Liver (tissue), 3 donors: Measurements from ENCODE around the gene KRT85.

Experiments
- ATF3 ChIP-seq: IDR thresholded peaks from 2 replicates; pipeline ENCODE4 v1.6.1; 2016; ENCODE audit warnings: antibody characterized with exemption
- CTCF ChIP-seq: fragments of 150-350 bp; IDR thresholded peaks from 2 replicates; pipeline ENCODE4 v1.5.1; 2017; ENCODE audit warnings: improper control_type of control experiment, low read depth, low read length; ENCODE audit not compliant: missing input control
- JUND ChIP-seq, 2 donors: IDR thresholded peaks; 2 replicates each; pipeline ENCODE4 v1.6.1; 2016; ENCODE audit warnings: antibody characterized with exemption in 2 of 2
- MAX ChIP-seq: IDR thresholded peaks from 2 replicates; pipeline ENCODE4 v1.6.1; 2016; ENCODE audit warnings: antibody characterized with exemption
- RAD21 ChIP-seq, 2 donors: IDR thresholded peaks; 2 replicates each; pipeline ENCODE4 v1.6.1; 2016; ENCODE audit warnings: antibody characterized with exemption in 2 of 2, mild to moderate bottlenecking in 2 of 2
- RXRA ChIP-seq, 2 donors: IDR thresholded peaks; 2 replicates each; pipeline ENCODE4 v1.6.1; 2017 to 2018; ENCODE audit warnings: antibody characterized with exemption in 2 of 2, mild to moderate bottlenecking in 1 of 2
- SP1 ChIP-seq: IDR thresholded peaks from 2 replicates; pipeline ENCODE4 v1.6.1; 2018; ENCODE audit warnings: antibody characterized with exemption, mild to moderate bottlenecking
- TAF1 ChIP-seq: conservative IDR thresholded peaks from 2 replicates; pipeline ENCODE4 v1.6.1; 2016; ENCODE audit warnings: antibody characterized with exemption, mild to moderate bottlenecking
- YY1 ChIP-seq: IDR thresholded peaks from 2 replicates; pipeline ENCODE4 v1.6.1; 2016; ENCODE audit warnings: antibody characterized with exemption, mild to moderate bottlenecking
- TF ChIP-seq, protein P1 (sequence below): IDR thresholded peaks from 2 replicates; pipeline ENCODE4 v1.6.1; 2016; ENCODE audit warnings: antibody characterized with exemption, mild to moderate bottlenecking
- donor health status: healthy.
- donor health status: healthy.

DNA sequence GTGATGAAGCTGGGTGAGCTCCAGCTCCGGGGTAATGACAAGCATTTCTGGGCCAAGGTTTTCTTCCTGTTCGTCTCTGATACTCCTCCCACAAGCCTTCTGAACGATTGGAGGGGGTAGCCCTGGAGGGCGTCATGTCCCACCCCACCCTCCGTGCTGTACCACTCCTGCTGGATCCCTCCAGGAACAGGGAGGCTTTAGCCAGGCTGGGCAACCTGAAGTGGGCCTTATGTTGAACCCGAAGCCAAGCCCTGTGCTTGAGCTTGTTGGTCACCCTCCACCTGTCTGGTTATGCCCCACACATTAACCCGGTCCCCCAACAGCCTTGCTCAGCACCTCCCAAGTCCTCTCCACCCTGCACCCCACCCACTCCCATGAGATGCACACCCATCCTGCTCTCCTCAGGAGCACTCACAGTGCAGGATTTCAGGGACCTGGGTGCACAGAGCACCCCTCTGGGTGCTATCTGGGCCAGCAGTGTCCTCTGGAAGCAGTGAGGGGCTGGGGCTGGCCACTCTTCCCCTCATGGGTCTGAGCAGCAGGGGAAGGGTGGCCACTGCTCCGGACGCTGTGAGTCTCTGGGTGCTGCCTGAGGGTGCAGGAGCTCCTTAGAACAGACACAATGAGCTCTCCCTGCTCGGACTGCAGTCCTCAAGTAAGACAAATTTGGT, 39.3 kb downstream of the KRT85 start:
- TF ChIP-seq CTCF (no peak), SP1 (no peak), MAX (no peak), RXRA (IDR thresholded peaks at IDR 0.05) (no peak), JUND (IDR thresholded peaks at IDR 0.05) (no peak), ATF3 (no peak), RAD21 (IDR thresholded peaks at IDR 0.05) (no peak), YY1 (no peak), TAF1 (no peak)
- TF ChIP-seq, protein P1, sequence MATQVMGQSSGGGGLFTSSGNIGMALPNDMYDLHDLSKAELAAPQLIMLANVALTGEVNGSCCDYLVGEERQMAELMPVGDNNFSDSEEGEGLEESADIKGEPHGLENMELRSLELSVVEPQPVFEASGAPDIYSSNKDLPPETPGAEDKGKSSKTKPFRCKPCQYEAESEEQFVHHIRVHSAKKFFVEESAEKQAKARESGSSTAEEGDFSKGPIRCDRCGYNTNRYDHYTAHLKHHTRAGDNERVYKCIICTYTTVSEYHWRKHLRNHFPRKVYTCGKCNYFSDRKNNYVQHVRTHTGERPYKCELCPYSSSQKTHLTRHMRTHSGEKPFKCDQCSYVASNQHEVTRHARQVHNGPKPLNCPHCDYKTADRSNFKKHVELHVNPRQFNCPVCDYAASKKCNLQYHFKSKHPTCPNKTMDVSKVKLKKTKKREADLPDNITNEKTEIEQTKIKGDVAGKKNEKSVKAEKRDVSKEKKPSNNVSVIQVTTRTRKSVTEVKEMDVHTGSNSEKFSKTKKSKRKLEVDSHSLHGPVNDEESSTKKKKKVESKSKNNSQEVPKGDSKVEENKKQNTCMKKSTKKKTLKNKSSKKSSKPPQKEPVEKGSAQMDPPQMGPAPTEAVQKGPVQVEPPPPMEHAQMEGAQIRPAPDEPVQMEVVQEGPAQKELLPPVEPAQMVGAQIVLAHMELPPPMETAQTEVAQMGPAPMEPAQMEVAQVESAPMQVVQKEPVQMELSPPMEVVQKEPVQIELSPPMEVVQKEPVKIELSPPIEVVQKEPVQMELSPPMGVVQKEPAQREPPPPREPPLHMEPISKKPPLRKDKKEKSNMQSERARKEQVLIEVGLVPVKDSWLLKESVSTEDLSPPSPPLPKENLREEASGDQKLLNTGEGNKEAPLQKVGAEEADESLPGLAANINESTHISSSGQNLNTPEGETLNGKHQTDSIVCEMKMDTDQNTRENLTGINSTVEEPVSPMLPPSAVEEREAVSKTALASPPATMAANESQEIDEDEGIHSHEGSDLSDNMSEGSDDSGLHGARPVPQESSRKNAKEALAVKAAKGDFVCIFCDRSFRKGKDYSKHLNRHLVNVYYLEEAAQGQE, result no peak
